GM23248 (cell line): ENCODE results near the gene KLF6.

Experiments used
- EZH2 ChIP-seq: fragments of 200-600 bp; sonication (generic); IDR thresholded peaks from 2 replicates; pipeline ENCODE4 v1.6.1; 2018; ENCODE audit warnings: antibody characterized with exemption, mild to moderate bottlenecking; ENCODE audit not compliant: insufficient read depth, poor library complexity, severe bottlenecking
- EZH2phosphoT487 ChIP-seq: fragments of 200-600 bp; sonication (generic); IDR thresholded peaks from 2 replicates; pipeline ENCODE4 v1.6.1; 2018; ENCODE audit warnings: antibody characterized with exemption, moderate library complexity, mild to moderate bottlenecking, low read depth; ENCODE audit not compliant: insufficient read depth

GRCh38 chr10:3756360-3756740 is 28.7 kb downstream of the KLF6 start:
- TF ChIP-seq EZH2phosphoT487 (no peak), EZH2 (no peak)
